Ovary (tissue), 9 donors: ENCODE data around the gene XPNPEP1. TPM values are rescaled to one million over a fixed set of nuclear protein-coding genes. Genes with fewer than 3 reads are reported as not detected.

Experiments
- DNase-seq, 5 donors: peaks; one replicate each; pipeline ENCODE4 v3.0.0-alpha.2; 2019 to 2020
- H3K27ac ChIP-seq, 2 donors: fragments of 200-600 bp; one replicate each; pipeline versions ENCODE4 v1.5.1 to v1.8.0; 2019 to 2022
- H3K27me3 ChIP-seq: fragments of 200-600 bp; one replicate; pipeline ENCODE4 v1.8.0; 2022
- H3K36me3 ChIP-seq: fragments of 200-600 bp; sonication (generic); one replicate; pipeline ENCODE4 v1.5.1; 2019
- H3K4me1 ChIP-seq: one replicate; pipeline ENCODE4 v1.8.1; 2013; ENCODE audit warnings: mild to moderate bottlenecking, moderate library complexity; ENCODE audit not compliant: insufficient read depth
- H3K4me3 ChIP-seq: fragments of 200-600 bp; sonication (generic); one replicate; pipeline ENCODE4 v1.5.1; 2017
- H3K9me3 ChIP-seq, 2 donors: fragments of 200-600 bp in 1 of 2; sonication (generic) in 1 of 2; one replicate each; pipeline versions ENCODE4 v1.5.1 to v1.8.1; 2013 to 2019; ENCODE audit warnings: mild to moderate bottlenecking in 1 of 2, moderate library complexity in 1 of 2
- CTCF ChIP-seq, 3 donors: fragments of 450-650 bp in 2 of 3; fragments of 200-600 bp in 1 of 3; IDR thresholded peaks; one replicate each; pipeline versions ENCODE4 v1.5.1 to v1.8.0; 2016 to 2022; ENCODE audit warnings: antibody characterized with exemption in 3 of 3, mild to moderate bottlenecking in 1 of 3
- EP300 ChIP-seq: sonication (generic); formaldehyde crosslinking; IDR thresholded peaks from one replicate; pipeline ENCODE4 v1.6.1; 2017; ENCODE audit warnings: antibody characterized with exemption
- POLR2A ChIP-seq: fragments of 450-650 bp; IDR thresholded peaks from one replicate; pipeline ENCODE4 v1.6.1; 2017; ENCODE audit warnings: antibody characterized with exemption, mild to moderate bottlenecking, moderate library complexity
- WGBS, 3 donors: extraction: QIAGEN DNeasy Blood & Tissue Kit in 1 of 3; methylation state at CpG; one replicate each; pipeline versions ENCODE4 v1.1.5 to v1.1.7; 2013 to 2017; 5-methylcytosine and 5-hydroxymethylcytosine counted together
- intact Hi-C, 4 donors: fragments of 100-400 bp; cut with DNase I; formaldehyde crosslinking; loops; one replicate each; pipeline versions ENCODE4 v1.11.0 to v1.15.1; 2022 to 2023
- polyA plus RNA-seq, 2 donors: library from polyadenylated mRNA; stranded (reverse); fragments of 200-250 nt in 1 of 2; fragments of 350-450 nt in 1 of 2; fragmentation: Illumina TruSeq in 1 of 2; extraction: RNeasy Lipid Tissue Mini Kit (QIAGEN cat#74804) in 1 of 2; gene quantifications; one replicate each; pipeline ENCODE4 v1.2.3, GENCODE V29; 2013 to 2014
- total RNA-seq, 7 donors: library from RNA; depleted of rRNA in 2 of 7; stranded (reverse); fragments of >200 nt in 2 of 7; fragmentation: NEBNext Ultra II Directional in 3 of 7; extraction: Animal tissue kit (Norgen Biotek cat#: 25700) in 3 of 7; gene quantifications; one replicate each; pipeline versions ENCODE4 v1.1.0 to v1.2.4, GENCODE V29; 2016 to 2023
- donor health status: DM: no; HTN: no; CAD: no; lungs with moderate emphysema.
- donor health status: DM: no; HTN: no; CAD: no.
- donor health status: Bipolar disorder and iron deficiency.
- donor health status: DM: yes; HTN: yes; CAD: no.
- donor health status: DM: no; HTN: no; CAD: no.
- donor health status: DM: yes; HTN: yes; CAD: no.

Gene XPNPEP1
- total and polyA plus RNA-seq, 9 donors: 27.2 to 70.7 (median 47.1) TPM

GRCh38 chr10:109968953-109969759 is 45.8 kb upstream of the XPNPEP1 start:
- no peak for TF ChIP-seq EP300
- no peak for TF ChIP-seq CTCF (IDR thresholded peaks at IDR 0.05)
- TF ChIP-seq POLR2A: no peak
- intact Hi-C loops: loop anchor here in 2 of 4 donors (5.0 kb wide), 2 partner anchors 38 to 77 kb away; partner anchors contain the start of gene ADD3 (in 1 of the 2)

GRCh38 chr10:109967739-109968088 is 44.4 kb upstream of the XPNPEP1 start:
- no peaks in the 10 kb centered on the region for H3K36me3 ChIP-seq
- no peak for DNase-seq
- no peak overlapping the region for H3K27ac ChIP-seq
- peaks cover 10% of the 10 kb centered on the region for H3K4me1 ChIP-seq
- no peak overlapping the region for H3K4me3 ChIP-seq
- intact Hi-C loops: loop anchor here in 2 of 4 donors (5.0 kb wide), 2 partner anchors 40 to 75 kb away; partner anchors contain the start of gene ADD3 (in 1 of the 2)
- no peaks in the 10 kb centered on the region for H3K27me3 ChIP-seq
- no peaks in the 10 kb centered on the region for H3K9me3 ChIP-seq
- TF ChIP-seq CTCF (IDR thresholded peaks at IDR 0.05) (no peak), EP300 (no peak), POLR2A (no peak)

More at GRCh38 chr10:109968953-109969759, 45.8 kb upstream of the XPNPEP1 start:
- 19 to 25% (median 22%) methylated on average over 14 of the region's 14 CpGs for WGBS, 3 donors
- Histone ChIP-seq H3K36me3 (no peaks in the 10 kb centered on the region), H3K4me1 (peaks cover 10% of the 10 kb centered on the region), H3K27ac (peak overlapping the region; percentile 49 to 57), H3K9me3 (no peaks in the 10 kb centered on the region), H3K27me3 (no peaks in the 10 kb centered on the region), H3K4me3 (no peak overlapping the region)
- DNase-seq: peak in 1 of 5 donors; percentile 48

DNA sequence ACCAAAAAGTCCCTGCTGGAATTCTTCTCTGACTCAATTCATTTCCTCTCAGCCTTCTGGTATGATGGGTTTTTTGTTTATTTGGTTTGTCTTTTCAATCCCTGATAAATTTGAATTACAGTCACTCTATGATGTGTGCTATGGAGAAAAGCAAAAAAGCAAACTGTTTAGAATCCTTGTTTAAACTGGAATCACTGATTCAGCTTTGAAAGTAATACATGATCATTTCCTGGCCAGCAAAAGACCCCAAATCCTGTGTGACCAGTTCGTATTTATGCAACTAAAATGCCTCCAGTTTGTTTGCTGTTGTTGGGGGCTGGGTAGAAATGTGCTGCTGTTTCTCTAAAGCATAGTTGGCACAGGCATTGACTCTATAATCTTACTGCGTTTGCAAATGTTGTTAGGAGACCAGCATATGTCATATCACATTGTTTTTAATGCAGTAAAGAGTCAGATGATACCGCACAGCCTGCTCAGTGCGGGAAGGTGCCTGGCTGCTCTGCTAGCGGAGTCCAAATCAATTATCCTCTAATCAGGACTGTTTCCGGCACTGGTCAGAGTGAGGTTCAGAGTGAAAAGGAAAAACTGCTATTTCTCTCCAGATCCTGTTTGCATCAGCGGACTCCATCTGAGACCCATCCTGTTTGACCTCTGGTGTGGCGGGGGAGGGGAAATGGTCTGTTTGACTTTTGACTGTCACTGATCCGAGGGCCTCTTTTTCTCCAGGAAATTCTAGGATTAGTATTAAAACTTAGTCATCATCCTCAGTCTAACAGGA is 43.8 kb upstream of the XPNPEP1 start:
- H3K4me3 ChIP-seq: no peak overlapping the region
- intact Hi-C loops: loop anchor here in 2 of 4 donors (5.0 kb wide), 2 partner anchors 40 to 75 kb away; partner anchors contain the start of gene ADD3 (in 1 of the 2)
- DNase-seq: peak in 1 of 5 donors; percentile 35
- H3K4me1 ChIP-seq: peaks cover 10% of the 10 kb centered on the region
- no peaks in the 10 kb centered on the region for H3K9me3 ChIP-seq
- H3K27ac ChIP-seq: no peak overlapping the region
- TF ChIP-seq EP300: no peak
- H3K27me3 ChIP-seq: no peaks in the 10 kb centered on the region
- WGBS, 3 donors: 15 to 32% (median 28%) methylated on average over 9 of the region's 9 CpGs
- no peaks in the 10 kb centered on the region for H3K36me3 ChIP-seq

GRCh38 chr10:109964318-109964717 is 41.0 kb upstream of the XPNPEP1 start:
- Histone ChIP-seq H3K4me1 (peaks cover 6% of the 10 kb centered on the region), H3K9me3 (no peaks in the 10 kb centered on the region), H3K27me3 (no peaks in the 10 kb centered on the region), H3K36me3 (no peaks in the 10 kb centered on the region), H3K4me3 (no peak overlapping the region), H3K27ac (no peak overlapping the region)
- 92 to 95% (median 95%) methylated on average over 10 of the region's 10 CpGs for WGBS, 3 donors
- DNase-seq: no peak
- no peak for TF ChIP-seq EP300
- TF ChIP-seq CTCF (IDR thresholded peaks at IDR 0.05): no peak
- no peak for TF ChIP-seq POLR2A
- intact Hi-C loops: loop anchor here in 1 of 4 donors (5.0 kb wide), 1 partner anchor 1923 kb away; no protein-coding TSS in a partner anchor
